ENCODE measurements around the gene MAP2K6. TPM values are rescaled to one million over a fixed set of nuclear protein-coding genes. Genes with fewer than 3 reads are reported as not detected.

MAP2K6 gene
- total RNA-seq, 1 donor from 2014 or later = 101 TPM

- no peak overlapping the region for H3K4me3 Mint-ChIP-seq
- Histone ChIP-seq H3K79me2 (ENCODE audit: low read depth) (no peaks in the 10 kb centered on the region), H2AFZ (replicated peaks) (no peak overlapping the region), H3K9ac (no peak overlapping the region), H3K4me2 (no peak overlapping the region), H3K36me3 (no peaks in the 10 kb centered on the region), H3K4me3 (no peak overlapping the region), H3K27me3 (no peaks in the 10 kb centered on the region), H3K4me1 (peaks cover 7% of the 10 kb centered on the region), H3K27ac (no peak overlapping the region), H3K9me3 (ENCODE audit: low read depth) (no peaks in the 10 kb centered on the region), H4K20me1 (ENCODE audit: low read depth) (no peaks in the 10 kb centered on the region), H3F3A (ENCODE audit: low read depth) (no peaks in the 10 kb centered on the region)
- H3K27me3 Mint-ChIP-seq (ENCODE audit: insufficient read depth, low read depth) = no peaks in the 10 kb centered on the region
- TF ChIP-seq, protein P1, sequence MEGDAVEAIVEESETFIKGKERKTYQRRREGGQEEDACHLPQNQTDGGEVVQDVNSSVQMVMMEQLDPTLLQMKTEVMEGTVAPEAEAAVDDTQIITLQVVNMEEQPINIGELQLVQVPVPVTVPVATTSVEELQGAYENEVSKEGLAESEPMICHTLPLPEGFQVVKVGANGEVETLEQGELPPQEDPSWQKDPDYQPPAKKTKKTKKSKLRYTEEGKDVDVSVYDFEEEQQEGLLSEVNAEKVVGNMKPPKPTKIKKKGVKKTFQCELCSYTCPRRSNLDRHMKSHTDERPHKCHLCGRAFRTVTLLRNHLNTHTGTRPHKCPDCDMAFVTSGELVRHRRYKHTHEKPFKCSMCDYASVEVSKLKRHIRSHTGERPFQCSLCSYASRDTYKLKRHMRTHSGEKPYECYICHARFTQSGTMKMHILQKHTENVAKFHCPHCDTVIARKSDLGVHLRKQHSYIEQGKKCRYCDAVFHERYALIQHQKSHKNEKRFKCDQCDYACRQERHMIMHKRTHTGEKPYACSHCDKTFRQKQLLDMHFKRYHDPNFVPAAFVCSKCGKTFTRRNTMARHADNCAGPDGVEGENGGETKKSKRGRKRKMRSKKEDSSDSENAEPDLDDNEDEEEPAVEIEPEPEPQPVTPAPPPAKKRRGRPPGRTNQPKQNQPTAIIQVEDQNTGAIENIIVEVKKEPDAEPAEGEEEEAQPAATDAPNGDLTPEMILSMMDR (IDR thresholded peaks at IDR 0.05) = no peak
- TF ChIP-seq EZH2 (IDR thresholded peaks at IDR 0.05) (no peak), EZH2phosphoT487 (IDR thresholded peaks at IDR 0.05) (no peak)
- H3K4me1 Mint-ChIP-seq = peaks cover 9% of the 10 kb centered on the region
- DNase-seq (ENCODE audit: low spot score) = no peak
- H3K9me3 Mint-ChIP-seq = no peaks in the 10 kb centered on the region
- no peaks in the 10 kb centered on the region for H3K36me3 Mint-ChIP-seq
- no peak overlapping the region for H3K27ac Mint-ChIP-seq
These were observed 188.5 kb downstream of the MAP2K6 start for GRCh38 chr17:69602972-69603371.

Other genes starting within 250 kb of the MAP2K6 start
- gene ABCA10, start 185.9 kb upstream of the MAP2K6 start, total RNA-seq (ENCODE audit: low replicate concordance) = 0.09 and 0.21 TPM in 2 replicates
- 19.4 and 35.1 TPM in 2 replicates for gene ABCA5, start 87.6 kb upstream of the MAP2K6 start, total RNA-seq (ENCODE audit: low replicate concordance)